C4-2B (cell line): ENCODE measurements around the gene CLDN24.

Experiments
- ZFX ChIP-seq: fragments of 450-650 bp; IDR thresholded peaks from 2 replicates; pipeline ENCODE4 v1.6.1; 2017
- TF ChIP-seq, protein P1 (sequence below): fragments of 450-650 bp; conservative IDR thresholded peaks from 2 replicates; pipeline ENCODE4 v1.5.1; 2017; ENCODE audit warnings: mild to moderate bottlenecking

DNA sequence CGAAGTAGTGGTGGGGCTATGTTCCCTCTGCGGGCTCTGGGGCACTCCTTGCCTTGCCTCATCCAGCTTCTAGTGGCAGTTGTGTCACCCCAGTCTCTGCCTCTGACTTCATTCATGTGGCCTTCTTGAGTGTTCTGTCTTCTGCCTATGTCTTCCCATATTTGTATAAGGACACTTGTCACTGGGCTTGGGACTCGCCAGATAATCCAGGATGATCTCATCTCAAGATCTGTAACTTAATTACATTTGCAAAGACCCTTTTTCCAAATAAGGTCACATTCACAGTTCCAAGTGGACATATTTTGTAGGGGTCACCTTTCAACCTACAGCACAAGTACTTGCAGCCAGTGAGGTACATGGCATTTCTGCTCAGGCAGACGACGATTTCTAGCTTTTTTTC, 30.3 kb upstream of the CLDN24 start:
- TF ChIP-seq, protein P1, sequence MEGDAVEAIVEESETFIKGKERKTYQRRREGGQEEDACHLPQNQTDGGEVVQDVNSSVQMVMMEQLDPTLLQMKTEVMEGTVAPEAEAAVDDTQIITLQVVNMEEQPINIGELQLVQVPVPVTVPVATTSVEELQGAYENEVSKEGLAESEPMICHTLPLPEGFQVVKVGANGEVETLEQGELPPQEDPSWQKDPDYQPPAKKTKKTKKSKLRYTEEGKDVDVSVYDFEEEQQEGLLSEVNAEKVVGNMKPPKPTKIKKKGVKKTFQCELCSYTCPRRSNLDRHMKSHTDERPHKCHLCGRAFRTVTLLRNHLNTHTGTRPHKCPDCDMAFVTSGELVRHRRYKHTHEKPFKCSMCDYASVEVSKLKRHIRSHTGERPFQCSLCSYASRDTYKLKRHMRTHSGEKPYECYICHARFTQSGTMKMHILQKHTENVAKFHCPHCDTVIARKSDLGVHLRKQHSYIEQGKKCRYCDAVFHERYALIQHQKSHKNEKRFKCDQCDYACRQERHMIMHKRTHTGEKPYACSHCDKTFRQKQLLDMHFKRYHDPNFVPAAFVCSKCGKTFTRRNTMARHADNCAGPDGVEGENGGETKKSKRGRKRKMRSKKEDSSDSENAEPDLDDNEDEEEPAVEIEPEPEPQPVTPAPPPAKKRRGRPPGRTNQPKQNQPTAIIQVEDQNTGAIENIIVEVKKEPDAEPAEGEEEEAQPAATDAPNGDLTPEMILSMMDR: no peak
- no peak for TF ChIP-seq ZFX
